Activated naive CD4-positive, alpha-beta T cell treated with anti-CD3 and anti-CD28 coated beads, Interleukin-2, amount 50 U/mL, for 24 hours (primary cell): Measurements from ENCODE around the gene RPS2.

Experiments used
- H3K27ac Mint-ChIP-seq: one replicate; pipeline ENCODE4 v1.8.0; 2021; ENCODE audit warnings: mild to moderate bottlenecking, mixed read lengths
- H3K27me3 Mint-ChIP-seq: one replicate; pipeline ENCODE4 v1.8.0; 2021; ENCODE audit warnings: mixed read lengths
- H3K36me3 Mint-ChIP-seq: one replicate; pipeline ENCODE4 v1.8.0; 2021; ENCODE audit warnings: mixed read lengths
- H3K4me1 Mint-ChIP-seq: one replicate; pipeline ENCODE4 v1.8.0; 2021; ENCODE audit warnings: mixed read lengths
- H3K4me3 Mint-ChIP-seq: one replicate; pipeline ENCODE4 v1.8.0; 2021; ENCODE audit warnings: mild to moderate bottlenecking, mixed read lengths
- H3K9me3 Mint-ChIP-seq: one replicate; pipeline ENCODE4 v1.8.0; 2021; ENCODE audit warnings: mixed read lengths

Gene RPS2

GRCh38 chr16:1917056-1917664 is 47.5 kb downstream of the RPS2 start:
- no peak overlapping the region for H3K4me3 Mint-ChIP-seq
- no peaks in the 10 kb centered on the region for H3K36me3 Mint-ChIP-seq
- H3K27ac Mint-ChIP-seq = no peak overlapping the region
- H3K4me1 Mint-ChIP-seq = no peaks in the 10 kb centered on the region
- peaks cover 33% of the 10 kb centered on the region for H3K27me3 Mint-ChIP-seq
- H3K9me3 Mint-ChIP-seq = no peaks in the 10 kb centered on the region

GRCh38 chr16:1916640-1916990 is 48.0 kb downstream of the RPS2 start:
- H3K9me3 Mint-ChIP-seq = no peaks in the 10 kb centered on the region
- H3K27ac Mint-ChIP-seq = no peak overlapping the region
- H3K36me3 Mint-ChIP-seq = no peaks in the 10 kb centered on the region
- no peak overlapping the region for H3K4me3 Mint-ChIP-seq
- no peaks in the 10 kb centered on the region for H3K4me1 Mint-ChIP-seq
- peaks cover 33% of the 10 kb centered on the region for H3K27me3 Mint-ChIP-seq

GRCh38 chr16:1915732-1916639 is 48.6 kb downstream of the RPS2 start:
- no peaks in the 10 kb centered on the region for H3K36me3 Mint-ChIP-seq
- H3K9me3 Mint-ChIP-seq = no peaks in the 10 kb centered on the region
- H3K27me3 Mint-ChIP-seq = peaks cover 27% of the 10 kb centered on the region
- no peaks in the 10 kb centered on the region for H3K4me1 Mint-ChIP-seq
- H3K4me3 Mint-ChIP-seq = no peak overlapping the region
- H3K27ac Mint-ChIP-seq = no peak overlapping the region

GRCh38 chr16:1914988-1915387 is 49.6 kb downstream of the RPS2 start:
- H3K27me3 Mint-ChIP-seq = peaks cover 21% of the 10 kb centered on the region
- no peaks in the 10 kb centered on the region for H3K36me3 Mint-ChIP-seq
- H3K4me3 Mint-ChIP-seq = no peak overlapping the region
- H3K4me1 Mint-ChIP-seq = no peaks in the 10 kb centered on the region
- H3K27ac Mint-ChIP-seq = no peak overlapping the region
- H3K9me3 Mint-ChIP-seq = no peaks in the 10 kb centered on the region

GRCh38 chr16:1914084-1914608 is 50.5 kb downstream of the RPS2 start:
- Mint-ChIP-seq H3K4me1 (no peaks in the 10 kb centered on the region), H3K36me3 (no peaks in the 10 kb centered on the region), H3K4me3 (no peak overlapping the region), H3K27me3 (peaks cover 21% of the 10 kb centered on the region), H3K9me3 (no peaks in the 10 kb centered on the region), H3K27ac (no peak overlapping the region)

GRCh38 chr16:1913327-1914083 is 51.1 kb downstream of the RPS2 start:
- no peaks in the 10 kb centered on the region for H3K4me1 Mint-ChIP-seq
- H3K4me3 Mint-ChIP-seq = no peak overlapping the region
- no peak overlapping the region for H3K27ac Mint-ChIP-seq

GRCh38 chr16:1912215-1912543 is 52.4 kb downstream of the RPS2 start:
- Mint-ChIP-seq H3K4me1 (no peaks in the 10 kb centered on the region), H3K27ac (no peak overlapping the region), H3K9me3 (no peaks in the 10 kb centered on the region), H3K4me3 (no peak overlapping the region), H3K27me3 (peaks cover 20% of the 10 kb centered on the region), H3K36me3 (no peaks in the 10 kb centered on the region)

More at GRCh38 chr16:1913327-1914083, 51.1 kb downstream of the RPS2 start:
- peaks cover 20% of the 10 kb centered on the region for H3K27me3 Mint-ChIP-seq
- H3K36me3 Mint-ChIP-seq = no peaks in the 10 kb centered on the region
- no peaks in the 10 kb centered on the region for H3K9me3 Mint-ChIP-seq
